ENCODE data around the gene NLE1.

NLE1 gene

DNA sequence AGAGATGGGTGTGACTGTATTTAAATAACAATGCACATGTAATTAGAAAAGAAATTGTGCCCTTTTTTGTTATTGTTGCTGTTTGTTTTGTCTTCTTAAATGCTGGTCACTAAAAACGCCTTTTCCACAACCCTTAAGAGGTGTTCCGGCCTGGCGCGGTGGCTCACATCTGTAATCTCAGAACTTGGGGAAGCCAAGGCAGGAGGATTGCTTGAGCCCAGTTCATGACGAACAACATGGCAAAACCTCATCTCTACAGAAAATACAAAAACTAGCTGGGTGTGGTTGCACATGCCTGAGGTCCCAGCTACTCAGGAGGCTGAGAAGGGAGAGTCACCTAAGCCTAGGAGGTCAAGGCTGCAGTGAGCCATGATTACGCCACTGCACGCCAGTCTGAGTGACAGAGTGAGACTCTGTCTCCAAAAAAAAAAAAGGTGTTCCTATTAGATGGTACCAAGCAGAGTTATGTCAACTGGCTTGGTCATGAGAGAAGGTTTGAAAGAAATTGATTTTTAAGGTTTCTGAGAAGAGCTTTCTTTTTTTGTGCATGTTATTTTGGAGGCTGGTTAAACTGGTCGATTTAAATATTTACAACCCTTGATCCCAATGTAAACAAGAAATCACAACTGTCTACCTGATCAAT is 55.1 kb downstream of the NLE1 start:
- no peaks in the 10 kb centered on the region for H3K27me3 ChIP-seq (ENCODE audit: insufficient read depth, poor library complexity, severe bottlenecking)
- no peak overlapping the region; the same call in 1 of the 2 replicates for H3K27ac ChIP-seq (replicated peaks)
- DNase-seq (ENCODE audit: low read depth in 1 of 2, low spot score in 1 of 2) = peak; percentile 16 to 22
- no peak overlapping the region for H3K4me3 ChIP-seq (replicated peaks; ENCODE audit: insufficient read depth, low read length)
- TF ChIP-seq SPI1 (IDR thresholded peaks at IDR 0.05; ENCODE audit: borderline replicate concordance, low read depth) = no peak
- TF ChIP-seq, protein P1, sequence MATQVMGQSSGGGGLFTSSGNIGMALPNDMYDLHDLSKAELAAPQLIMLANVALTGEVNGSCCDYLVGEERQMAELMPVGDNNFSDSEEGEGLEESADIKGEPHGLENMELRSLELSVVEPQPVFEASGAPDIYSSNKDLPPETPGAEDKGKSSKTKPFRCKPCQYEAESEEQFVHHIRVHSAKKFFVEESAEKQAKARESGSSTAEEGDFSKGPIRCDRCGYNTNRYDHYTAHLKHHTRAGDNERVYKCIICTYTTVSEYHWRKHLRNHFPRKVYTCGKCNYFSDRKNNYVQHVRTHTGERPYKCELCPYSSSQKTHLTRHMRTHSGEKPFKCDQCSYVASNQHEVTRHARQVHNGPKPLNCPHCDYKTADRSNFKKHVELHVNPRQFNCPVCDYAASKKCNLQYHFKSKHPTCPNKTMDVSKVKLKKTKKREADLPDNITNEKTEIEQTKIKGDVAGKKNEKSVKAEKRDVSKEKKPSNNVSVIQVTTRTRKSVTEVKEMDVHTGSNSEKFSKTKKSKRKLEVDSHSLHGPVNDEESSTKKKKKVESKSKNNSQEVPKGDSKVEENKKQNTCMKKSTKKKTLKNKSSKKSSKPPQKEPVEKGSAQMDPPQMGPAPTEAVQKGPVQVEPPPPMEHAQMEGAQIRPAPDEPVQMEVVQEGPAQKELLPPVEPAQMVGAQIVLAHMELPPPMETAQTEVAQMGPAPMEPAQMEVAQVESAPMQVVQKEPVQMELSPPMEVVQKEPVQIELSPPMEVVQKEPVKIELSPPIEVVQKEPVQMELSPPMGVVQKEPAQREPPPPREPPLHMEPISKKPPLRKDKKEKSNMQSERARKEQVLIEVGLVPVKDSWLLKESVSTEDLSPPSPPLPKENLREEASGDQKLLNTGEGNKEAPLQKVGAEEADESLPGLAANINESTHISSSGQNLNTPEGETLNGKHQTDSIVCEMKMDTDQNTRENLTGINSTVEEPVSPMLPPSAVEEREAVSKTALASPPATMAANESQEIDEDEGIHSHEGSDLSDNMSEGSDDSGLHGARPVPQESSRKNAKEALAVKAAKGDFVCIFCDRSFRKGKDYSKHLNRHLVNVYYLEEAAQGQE (IDR thresholded peaks at IDR 0.05; ENCODE audit: insufficient replicate concordance, low read depth) = no peak

GRCh38 chr17:35086164-35086563 is 55.9 kb downstream of the NLE1 start:
- Histone ChIP-seq H3K27ac (replicated peaks) (no peak overlapping the region), H3K4me3 (replicated peaks; ENCODE audit: insufficient read depth, low read length) (no peak overlapping the region), H3K27me3 (ENCODE audit: insufficient read depth, poor library complexity, severe bottlenecking) (no peaks in the 10 kb centered on the region)
- no peak for TF ChIP-seq POLR2AphosphoS5 (IDR thresholded peaks at IDR 0.05; ENCODE audit: low read depth)
- TF ChIP-seq SPI1 (IDR thresholded peaks at IDR 0.05; ENCODE audit: borderline replicate concordance, low read depth) = no peak
- no peak for TF ChIP-seq GABPA (IDR thresholded peaks at IDR 0.05; ENCODE audit: low read depth)
- TF ChIP-seq, protein P1 (IDR thresholded peaks at IDR 0.05; ENCODE audit: insufficient replicate concordance, low read depth) = no peak
- TF ChIP-seq, protein P2, sequence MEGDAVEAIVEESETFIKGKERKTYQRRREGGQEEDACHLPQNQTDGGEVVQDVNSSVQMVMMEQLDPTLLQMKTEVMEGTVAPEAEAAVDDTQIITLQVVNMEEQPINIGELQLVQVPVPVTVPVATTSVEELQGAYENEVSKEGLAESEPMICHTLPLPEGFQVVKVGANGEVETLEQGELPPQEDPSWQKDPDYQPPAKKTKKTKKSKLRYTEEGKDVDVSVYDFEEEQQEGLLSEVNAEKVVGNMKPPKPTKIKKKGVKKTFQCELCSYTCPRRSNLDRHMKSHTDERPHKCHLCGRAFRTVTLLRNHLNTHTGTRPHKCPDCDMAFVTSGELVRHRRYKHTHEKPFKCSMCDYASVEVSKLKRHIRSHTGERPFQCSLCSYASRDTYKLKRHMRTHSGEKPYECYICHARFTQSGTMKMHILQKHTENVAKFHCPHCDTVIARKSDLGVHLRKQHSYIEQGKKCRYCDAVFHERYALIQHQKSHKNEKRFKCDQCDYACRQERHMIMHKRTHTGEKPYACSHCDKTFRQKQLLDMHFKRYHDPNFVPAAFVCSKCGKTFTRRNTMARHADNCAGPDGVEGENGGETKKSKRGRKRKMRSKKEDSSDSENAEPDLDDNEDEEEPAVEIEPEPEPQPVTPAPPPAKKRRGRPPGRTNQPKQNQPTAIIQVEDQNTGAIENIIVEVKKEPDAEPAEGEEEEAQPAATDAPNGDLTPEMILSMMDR (IDR thresholded peaks at IDR 0.05; ENCODE audit: insufficient read depth, low read length) = no peak
- no peak for DNase-seq (ENCODE audit: low read depth in 1 of 2, low spot score in 1 of 2)

DNA sequence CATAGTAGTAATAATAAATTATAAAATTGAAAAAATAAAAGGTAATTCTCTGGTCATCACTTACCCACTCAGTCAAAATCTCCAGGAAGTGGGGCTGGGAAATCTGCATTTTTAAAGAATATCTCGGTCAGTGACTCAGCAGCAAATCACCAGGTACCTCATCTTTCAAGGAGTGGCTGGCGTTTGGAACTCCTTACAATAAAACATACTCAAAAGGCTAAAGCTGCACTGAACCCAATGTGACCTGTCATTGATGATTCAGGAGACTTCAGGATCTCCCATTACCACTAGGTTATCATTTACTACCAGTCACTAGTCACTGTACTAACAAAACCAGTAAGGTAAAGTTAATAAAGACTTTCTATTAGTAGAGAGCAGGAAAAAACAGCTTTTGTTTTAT is 57.1 kb downstream of the NLE1 start:
- TF ChIP-seq, protein P1 (IDR thresholded peaks at IDR 0.05; ENCODE audit: insufficient replicate concordance, low read depth) = no peak
- TF ChIP-seq, protein P2 (IDR thresholded peaks at IDR 0.05; ENCODE audit: insufficient read depth, low read length) = no peak
- TF ChIP-seq GABPA (IDR thresholded peaks at IDR 0.05; ENCODE audit: low read depth) = no peak
- no peak for TF ChIP-seq SPI1 (IDR thresholded peaks at IDR 0.05; ENCODE audit: borderline replicate concordance, low read depth)
- no peak for TF ChIP-seq POLR2AphosphoS5 (IDR thresholded peaks at IDR 0.05; ENCODE audit: low read depth)
- DNase-seq (ENCODE audit: low read depth in 1 of 2, low spot score in 1 of 2) = no peak
- H3K27me3 ChIP-seq (ENCODE audit: insufficient read depth, poor library complexity, severe bottlenecking) = no peaks in the 10 kb centered on the region
- no peak overlapping the region for H3K27ac ChIP-seq (replicated peaks)
- H3K4me3 ChIP-seq (replicated peaks; ENCODE audit: insufficient read depth, low read length) = no peak overlapping the region
